Activated CD4-positive, CD25-positive, alpha-beta regulatory T cell treated with anti-CD3 and anti-CD28 coated beads, Interleukin-2, amount 50 U/mL, for 72 hours (primary cell): ENCODE results near the gene ENO3.

Experiments
- DNase-seq: peaks from one replicate; pipeline ENCODE4 v3.0.0; 2021

Gene ENO3

DNA sequence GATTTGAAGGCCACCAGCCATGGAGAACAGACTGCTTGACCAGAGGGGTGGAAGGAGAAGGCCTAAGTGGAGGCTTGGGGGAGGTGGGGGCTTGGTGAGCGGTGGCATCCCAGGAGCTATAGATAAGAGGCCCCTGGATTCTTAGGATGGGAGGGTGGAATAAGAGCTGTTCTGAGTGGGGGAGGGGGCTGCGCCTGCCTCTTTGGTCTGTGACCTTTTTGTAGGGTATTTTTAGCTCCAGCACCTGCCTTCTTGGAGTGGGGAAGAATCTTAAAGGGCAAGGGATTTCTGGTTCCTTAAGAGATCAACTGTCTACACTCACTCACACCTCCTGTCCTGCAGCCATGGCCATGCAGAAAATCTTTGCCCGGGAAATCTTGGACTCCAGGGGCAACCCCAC is 567 bp downstream of the ENO3 start:
- DNase-seq: no peak

- DNase-seq: no peak
Observed at GRCh38 chr17:4953451-4953961, 2.6 kb downstream of the ENO3 start.

GRCh38 chr17:4955091-4955490 is 4.2 kb downstream of the ENO3 start:
- no peak for DNase-seq

DNA sequence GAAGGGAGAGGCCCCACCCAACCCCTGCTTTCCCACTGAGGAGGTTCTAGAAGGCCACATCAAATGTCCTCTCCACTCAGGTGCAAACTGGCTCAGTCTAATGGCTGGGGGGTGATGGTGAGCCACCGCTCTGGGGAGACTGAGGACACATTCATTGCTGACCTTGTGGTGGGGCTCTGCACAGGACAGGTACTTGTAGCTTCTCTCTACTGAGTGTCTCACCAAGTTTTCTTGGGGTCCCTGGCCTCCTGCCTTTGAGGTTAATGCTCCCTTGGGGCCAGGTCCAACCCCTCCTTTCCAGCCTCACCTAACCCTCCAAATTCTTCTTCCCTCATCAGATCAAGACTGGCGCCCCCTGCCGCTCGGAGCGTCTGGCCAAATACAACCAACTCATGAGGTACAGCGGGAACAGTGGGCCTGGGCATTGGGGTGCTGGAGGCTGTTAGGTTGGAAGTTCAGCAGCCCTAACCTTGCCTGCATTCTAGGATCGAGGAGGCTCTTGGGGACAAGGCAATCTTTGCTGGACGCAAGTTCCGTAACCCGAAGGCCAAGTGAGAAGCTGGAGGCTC is 5.7 kb downstream of the ENO3 start:
- DNase-seq: no peak

GRCh38 chr17:4958102-4958501 is 7.2 kb downstream of the ENO3 start:
- no peak for DNase-seq

DNA sequence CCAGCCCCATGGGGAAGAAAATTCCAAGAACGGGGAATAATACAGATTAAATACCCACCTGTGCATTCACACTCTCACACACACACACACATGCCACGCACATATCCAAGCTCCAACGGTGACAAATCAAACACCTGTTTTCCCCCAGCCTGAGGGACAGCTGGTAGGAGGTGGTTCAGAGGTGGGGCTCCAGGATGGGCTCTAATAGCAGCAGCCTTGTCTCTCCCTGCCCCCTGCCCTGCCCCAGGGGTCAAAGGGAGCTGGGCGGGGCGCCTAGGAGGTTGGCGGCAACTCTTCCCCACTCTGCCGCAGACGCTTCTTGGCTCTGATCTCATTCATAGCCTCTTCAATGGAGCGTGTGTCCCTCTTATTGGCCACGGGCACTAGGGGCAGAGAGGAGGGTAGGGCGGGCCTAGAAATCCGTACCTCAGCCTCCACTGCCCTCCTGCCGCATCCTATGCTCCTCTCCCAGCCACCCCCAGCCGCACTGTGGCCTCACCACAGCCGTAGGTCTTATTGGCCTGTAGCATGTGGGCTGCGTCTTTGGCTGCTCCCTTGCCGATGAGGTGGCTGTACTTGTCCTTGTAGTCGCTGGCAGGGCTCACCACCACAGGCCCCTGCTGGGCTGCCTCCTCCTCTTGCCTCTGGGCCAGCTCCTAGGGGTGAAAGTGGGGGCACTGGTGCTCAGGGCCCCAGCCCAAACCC is 8.5 kb downstream of the ENO3 start:
- DNase-seq: no peak

DNA sequence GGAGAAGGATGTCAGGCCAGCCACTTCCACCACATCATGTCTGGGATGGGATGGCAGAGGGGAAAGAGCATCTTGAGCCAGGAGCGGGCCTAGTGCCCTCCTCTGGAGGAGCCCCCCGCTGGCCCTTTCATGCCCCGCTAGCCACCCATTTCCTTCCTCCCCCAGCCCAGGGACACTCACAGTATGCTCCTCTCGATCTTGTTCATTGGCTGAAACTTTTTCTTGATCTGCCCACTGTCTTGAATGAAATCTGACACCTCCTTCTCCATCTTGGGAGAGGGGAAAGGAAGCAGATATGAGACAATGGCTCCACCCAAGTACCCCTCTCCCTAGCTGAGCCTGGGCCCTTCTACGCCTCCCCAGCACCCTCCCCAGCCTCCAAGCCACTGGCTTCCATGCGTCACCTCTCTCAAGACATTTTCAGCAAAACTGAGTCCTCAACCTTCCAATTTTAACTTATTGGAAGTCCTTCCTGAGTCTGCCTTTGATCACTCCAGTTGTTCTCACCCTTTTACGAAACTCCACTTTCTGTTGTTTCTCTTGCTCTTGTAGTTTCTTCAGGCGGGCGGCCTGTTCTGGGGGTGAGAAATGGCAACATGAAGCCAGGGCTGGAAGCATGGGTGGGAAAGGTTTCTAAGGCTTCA is 9.5 kb downstream of the ENO3 start:
- DNase-seq: no peak

DNA sequence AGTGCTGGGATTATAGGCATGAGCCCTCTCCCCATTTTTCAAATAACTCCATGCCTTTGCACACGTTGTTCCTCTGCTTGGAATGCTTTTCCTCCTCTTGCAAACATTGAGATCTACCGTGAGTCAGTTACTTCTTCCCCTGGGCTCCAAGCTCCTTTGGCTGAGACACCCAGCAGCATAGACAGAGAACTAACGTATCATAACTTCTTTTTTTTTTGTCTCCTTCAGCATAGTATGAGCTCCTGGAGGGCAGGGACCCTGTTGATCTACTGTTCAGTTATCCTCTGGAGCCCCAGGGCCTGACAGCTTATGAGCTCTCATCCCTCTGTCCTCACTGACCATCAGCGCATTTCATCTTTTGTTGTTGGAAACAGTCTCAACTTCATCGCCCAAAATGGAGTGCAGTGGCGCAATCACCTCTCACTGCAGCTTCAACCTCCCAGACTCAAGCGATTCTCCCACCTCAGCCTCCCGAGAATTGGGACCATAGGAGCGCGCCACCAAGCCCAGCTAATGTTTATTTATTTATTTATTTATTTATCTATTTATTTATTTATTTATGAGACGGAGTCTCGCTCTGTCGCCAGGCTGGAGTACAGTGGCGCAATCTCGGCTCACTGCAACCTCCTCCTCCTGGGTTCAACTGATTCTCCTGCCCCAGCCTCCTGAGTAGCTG is 14.5 kb downstream of the ENO3 start:
- DNase-seq: no peak

DNA sequence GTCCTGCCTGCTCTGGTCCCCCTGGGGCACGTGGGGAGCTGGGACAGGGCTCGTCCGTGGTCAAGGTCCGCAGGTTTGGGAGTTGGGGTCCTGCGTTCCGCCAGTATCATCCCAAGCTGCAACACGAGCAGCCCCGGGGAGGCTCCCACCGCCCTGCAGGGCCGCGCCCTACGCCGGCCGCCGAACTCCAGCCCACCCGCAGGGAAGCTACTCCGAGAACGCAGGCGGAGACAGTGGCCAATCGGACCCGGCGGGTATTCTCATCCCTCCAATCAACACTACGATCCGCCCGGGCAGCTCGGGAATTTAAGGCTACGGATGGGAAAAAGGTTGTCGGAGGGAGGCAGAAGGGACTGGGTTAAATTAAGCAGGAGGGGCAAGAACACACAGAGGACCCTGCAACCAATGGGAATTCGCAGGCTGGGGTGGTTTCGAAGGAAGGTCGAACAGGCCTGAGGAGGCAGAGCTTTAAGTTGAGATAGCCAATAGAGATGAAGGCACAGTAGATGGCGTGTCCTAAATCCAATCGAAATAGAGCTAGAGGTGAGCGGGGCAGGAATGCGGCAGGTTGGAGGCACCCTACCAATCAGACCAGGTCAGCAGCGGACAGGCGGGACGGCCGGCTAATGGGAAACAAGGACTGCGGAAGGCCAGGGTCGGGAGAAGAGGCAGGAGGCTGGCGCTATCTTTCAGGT is 16.1 kb downstream of the ENO3 start:
- DNase-seq: peak; percentile 84

GRCh38 chr17:4967539-4968485 is 16.9 kb downstream of the ENO3 start, which contains the start of gene SPAG7:
SPAG7 (minus strand) TSS chr17:4967817; CDS start chr17:4967804, 13 bp downstream.
- peak; percentile 93 for DNase-seq

DNA sequence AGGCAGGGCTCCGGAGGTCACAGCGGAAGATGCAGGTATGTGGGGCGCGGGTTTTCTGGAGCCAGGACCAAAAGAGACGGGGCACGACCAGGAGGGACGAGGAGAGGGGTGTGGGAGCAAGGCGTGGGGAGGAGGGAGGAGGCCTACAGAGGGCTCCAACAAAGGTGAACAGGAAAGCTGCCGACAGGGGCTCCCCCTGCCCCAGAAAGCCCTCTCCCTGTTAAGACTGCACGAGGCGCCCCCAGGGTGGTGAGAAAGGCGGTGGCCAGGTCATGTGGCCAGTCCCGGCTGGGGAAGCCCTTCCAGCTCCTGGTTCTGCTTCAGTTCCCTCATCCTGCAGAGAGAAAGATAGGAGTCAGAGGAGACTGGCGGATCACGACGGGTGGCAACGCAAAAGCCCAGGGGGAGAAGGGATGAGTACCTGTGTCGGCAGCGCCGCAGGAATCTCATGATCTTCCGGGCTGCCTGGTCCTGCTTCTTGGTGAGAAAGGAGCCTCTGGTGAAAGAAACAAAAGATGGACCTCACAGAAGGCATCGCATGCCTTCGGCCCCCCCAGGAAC is 17.6 kb downstream of the ENO3 start:
- DNase-seq: peak; percentile 45

- peak; percentile 47 for DNase-seq
Observed at GRCh38 chr17:4969047-4969550, 18.2 kb downstream of the ENO3 start.

DNA sequence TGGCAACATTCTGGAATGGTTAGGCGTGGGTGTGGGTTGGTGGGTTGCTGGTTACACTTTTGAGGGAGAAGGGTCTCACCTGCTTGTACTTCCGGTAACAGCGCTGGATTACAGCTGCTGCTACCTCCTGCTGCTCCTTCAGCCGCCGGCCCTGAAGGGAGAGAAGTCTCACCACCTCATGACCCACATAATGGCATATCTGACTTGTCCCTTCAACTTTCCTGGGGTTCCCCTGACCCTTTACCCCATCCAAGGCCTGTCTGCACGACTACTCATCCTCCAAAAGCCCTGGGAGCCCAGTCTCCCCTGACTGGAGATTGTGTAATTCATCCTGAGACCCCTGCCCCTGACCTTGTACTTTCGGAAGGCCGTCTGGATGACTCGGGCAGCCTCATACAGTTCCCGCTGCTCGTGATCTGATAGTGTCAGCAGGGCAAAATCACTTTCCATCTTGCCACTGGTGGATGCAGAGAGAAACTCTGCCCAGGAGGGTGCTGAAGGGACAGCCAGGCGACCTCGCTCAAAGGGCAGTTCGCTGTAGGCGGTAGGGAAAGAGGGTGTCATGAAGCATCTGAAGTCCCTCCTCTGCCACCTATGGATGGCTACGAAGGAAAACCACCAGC is 18.7 kb downstream of the ENO3 start:
- DNase-seq: no peak

DNA sequence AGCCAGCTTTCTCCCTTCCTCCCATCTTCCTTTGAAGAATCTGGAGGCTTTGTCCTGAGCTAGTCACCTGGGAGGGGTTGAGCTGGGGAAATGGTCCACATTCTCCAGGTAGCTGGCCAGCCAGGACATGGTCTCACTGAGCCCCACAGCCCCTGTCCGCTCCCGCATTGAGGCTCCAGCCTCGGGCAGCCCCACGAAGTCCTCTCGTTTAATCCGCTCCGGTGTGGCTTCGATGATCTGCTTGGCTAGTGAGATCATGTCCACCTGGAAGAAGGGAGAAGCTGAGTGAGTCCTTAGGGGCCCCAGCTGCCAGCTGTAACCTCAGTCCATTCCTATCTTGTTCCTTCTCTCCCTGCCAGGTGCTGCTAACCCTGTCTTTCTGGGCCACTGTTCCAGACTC is 19.4 kb downstream of the ENO3 start:
- no peak for DNase-seq

DNA sequence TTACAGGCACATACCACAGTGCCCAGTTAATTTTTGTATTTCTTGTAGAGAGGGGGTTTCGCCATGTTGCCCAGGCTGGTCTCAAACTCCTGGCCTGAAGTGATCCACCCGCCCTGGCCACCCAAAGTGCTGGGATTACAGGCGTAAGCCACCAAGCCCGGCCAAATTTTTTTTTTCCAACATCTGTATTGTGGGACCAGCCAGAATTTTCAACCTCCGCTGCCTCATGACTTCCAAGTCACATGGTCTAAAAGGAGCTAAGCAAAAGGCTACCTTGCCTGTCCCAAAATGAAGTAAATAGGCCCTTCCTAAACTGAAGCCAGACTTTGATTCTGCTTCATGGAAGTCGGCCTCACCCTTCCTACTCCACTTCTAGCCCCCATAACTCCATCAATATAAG is 20.9 kb downstream of the ENO3 start:
- no peak for DNase-seq

DNA sequence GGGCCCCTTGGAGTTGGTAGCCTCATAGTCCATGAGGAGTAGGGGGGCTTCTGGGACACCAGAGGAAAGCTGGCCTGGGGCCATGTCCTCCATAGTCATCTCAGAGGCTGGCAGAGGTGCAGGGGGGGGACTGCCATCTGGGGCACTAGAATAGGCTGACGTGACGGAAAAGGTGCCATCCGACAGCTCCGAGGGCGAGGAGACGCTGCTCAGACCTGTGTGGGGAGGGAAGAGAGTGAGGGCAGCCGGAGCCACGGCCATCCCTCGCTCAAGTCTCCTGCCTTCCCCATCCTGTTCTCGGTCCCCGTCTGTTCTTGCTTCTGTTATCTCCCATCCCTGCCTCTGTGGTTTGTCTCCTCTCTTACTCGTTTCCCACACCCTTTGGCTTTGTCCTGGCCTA is 21.4 kb downstream of the ENO3 start:
- DNase-seq: no peak

DNA sequence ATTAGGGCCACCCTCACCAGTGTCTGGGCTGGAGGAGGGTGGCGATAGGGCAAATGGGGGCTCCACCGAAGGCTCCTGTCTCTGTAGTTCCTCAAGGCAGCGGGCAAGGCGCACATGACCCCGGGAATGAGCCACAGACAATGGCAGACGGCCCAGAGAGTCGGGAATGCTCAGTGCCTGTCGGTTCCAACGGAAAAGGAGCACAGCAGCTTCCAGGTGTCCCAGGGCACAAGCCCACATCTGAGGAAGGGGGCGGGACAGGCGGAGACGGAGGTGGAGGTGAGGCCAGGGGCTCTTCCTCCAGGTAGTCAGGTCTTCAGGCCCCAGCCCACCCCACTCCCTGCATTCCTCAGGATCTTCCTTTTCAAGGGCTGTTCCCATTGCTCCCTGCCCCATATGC is 21.8 kb downstream of the ENO3 start:
- no peak for DNase-seq

DNA sequence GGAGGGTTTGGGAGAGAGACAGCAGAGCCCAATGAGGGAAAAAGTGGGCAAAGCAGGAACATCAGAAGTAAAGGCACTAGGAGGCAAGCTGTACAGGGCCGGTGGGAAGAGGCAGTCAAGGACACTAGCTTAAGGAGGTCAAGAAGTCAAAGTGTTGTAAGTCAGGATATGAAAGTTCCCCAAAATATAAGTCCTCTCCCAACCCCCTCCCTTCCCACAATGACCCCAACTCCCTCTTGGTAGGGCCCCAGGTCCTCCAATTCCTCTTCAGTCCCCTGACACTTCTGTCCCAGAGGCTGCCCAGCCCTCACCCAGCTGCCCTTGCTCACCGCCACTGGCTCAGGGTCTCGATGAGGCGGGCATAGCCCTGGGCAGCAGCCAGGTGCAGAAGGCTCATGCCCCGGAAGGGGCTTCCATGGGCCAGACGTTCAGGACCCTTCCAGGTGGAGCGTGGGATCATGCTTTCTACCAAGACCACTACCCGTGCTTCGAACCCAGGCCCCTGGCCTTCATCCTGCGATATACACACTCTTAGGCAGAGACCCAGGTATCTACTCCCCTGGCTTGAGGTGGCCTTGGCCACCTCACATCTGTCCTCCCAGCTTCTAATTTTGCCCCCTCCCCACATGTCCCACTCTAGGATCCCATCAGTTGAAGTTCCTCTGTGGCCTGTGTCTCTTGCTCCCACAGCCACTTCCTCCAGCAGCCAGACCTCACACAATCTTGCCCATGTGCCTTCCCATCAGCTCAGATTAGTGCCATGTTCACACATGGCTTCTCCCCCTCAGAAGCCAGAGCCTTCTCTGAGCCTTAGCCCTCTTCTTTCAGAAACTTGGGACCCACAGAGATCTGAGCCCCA is 22.6 kb downstream of the ENO3 start:
- DNase-seq: no peak

DNA sequence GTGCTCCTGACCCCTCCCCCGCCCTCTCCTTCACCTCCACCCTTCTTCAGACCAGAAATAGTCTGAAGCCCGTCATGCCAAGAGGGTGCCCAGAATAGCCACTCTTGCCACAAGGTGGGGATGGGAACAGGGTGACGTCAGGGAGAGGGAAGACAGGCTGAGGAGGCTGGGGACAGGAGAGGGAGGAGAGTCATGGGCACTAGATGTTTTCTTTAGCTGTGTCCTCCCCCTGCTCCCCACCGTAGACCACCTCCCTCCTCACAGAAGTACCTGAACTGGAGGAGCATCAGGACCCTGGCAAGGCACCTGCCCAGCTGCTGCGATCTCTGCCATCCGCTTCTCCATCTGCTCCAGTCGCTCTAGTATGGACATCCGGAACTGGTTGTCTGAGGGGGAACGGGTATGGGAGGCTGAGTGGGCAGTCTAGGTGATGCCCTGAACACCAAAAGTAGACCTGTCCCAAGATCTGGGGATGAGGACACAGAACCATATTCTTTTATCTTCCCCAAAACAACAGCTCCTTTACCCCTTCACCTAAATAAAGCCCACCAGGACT is 23.3 kb downstream of the ENO3 start:
- no peak for DNase-seq
